Stimulated activated CD4-positive, alpha-beta T cell treated with anti-CD3 and anti-CD28 coated beads, TNF-alpha, amount 100 ng/mL, for 1 hour (primary cell): ENCODE measurements around the gene SCFD2.
"Not testable (repeated sequence)": the region's sequence is repeated elsewhere in the genome, so short reads cannot be mapped to it uniquely, and the experiment has no call there.

Source experiments
- DNase-seq, 3 donors: peaks; one replicate each; pipeline ENCODE4 v3.0.0-alpha.2; 2020; ENCODE audit warnings: low read depth in 3 of 3, low spot score in 1 of 3

SCFD2 gene

GRCh38 chr4:53057679-53058078 lies 308.2 kb downstream of the SCFD2 start:
- DNase-seq, result no peak

GRCh38 chr4:53057108-53057507 lies 308.8 kb downstream of the SCFD2 start:
- not testable (repeated sequence) for DNase-seq

- DNase-seq, result no peak
These were observed 310.0 kb downstream of the SCFD2 start for GRCh38 chr4:53055716-53056403.

GRCh38 chr4:53055274-53055673 lies 310.6 kb downstream of the SCFD2 start:
- no peak for DNase-seq

- no peak for DNase-seq
These were observed 315.5 kb downstream of the SCFD2 start for GRCh38 chr4:53050361-53050774.

GRCh38 chr4:53049528-53049927 lies 316.3 kb downstream of the SCFD2 start:
- DNase-seq, result no peak

GRCh38 chr4:53044651-53044960 lies 321.3 kb downstream of the SCFD2 start:
- DNase-seq, result no peak

- no peak for DNase-seq
These were observed 321.8 kb downstream of the SCFD2 start for GRCh38 chr4:53043891-53044650.

- DNase-seq, result no peak
These were observed 322.8 kb downstream of the SCFD2 start for GRCh38 chr4:53043055-53043454.

- no peak for DNase-seq
These were observed 325.0 kb downstream of the SCFD2 start for GRCh38 chr4:53040851-53041250.

GRCh38 chr4:53040459-53040815 lies 325.4 kb downstream of the SCFD2 start:
- no peak for DNase-seq

GRCh38 chr4:53039741-53040458 lies 326.0 kb downstream of the SCFD2 start:
- no peak for DNase-seq

GRCh38 chr4:53037892-53038291 lies 328.0 kb downstream of the SCFD2 start:
- no peak for DNase-seq

- not testable (repeated sequence) for DNase-seq
These were observed 333.0 kb downstream of the SCFD2 start for GRCh38 chr4:53032908-53033307.

- DNase-seq, result no peak
These were observed 339.6 kb downstream of the SCFD2 start for GRCh38 chr4:53026233-53026632.

GRCh38 chr4:53023677-53024299 lies 342.1 kb downstream of the SCFD2 start:
- DNase-seq, result no peak

- DNase-seq, result no peak
These were observed 343.3 kb downstream of the SCFD2 start for GRCh38 chr4:53022513-53023100.

GRCh38 chr4:53021754-53022512 lies 343.9 kb downstream of the SCFD2 start:
- DNase-seq, result no peak

- DNase-seq, result no peak
These were observed 346.1 kb downstream of the SCFD2 start for GRCh38 chr4:53019485-53020382.

GRCh38 chr4:53018471-53018870 lies 347.4 kb downstream of the SCFD2 start:
- DNase-seq, result no peak
